Left renal cortex interstitium (tissue), 4 donors: Measurements from ENCODE around the gene FMR1. TPM values are rescaled to one million over a fixed set of nuclear protein-coding genes. Genes with fewer than 3 reads are reported as not detected.

Experiments
- polyA plus RNA-seq, 4 donors: library from polyadenylated mRNA; unstranded; fragments of 120-200 nt; gene quantifications; one replicate each; pipeline ENCODE4 v1.2.1, GENCODE V29; 2013; ENCODE audit not compliant: insufficient read length in 4 of 4

The FMR1 gene
- polyA plus RNA-seq, 4 donors, result 58.0 to 112 (median 78.2) TPM

Other genes with a start within 250 kb of the FMR1 start
- under 1 TPM in 3 of 4 donors, not detected in 1; 0.13 to 0.25 (median 0.20) TPM for gene FMR1NB, start 69.4 kb downstream of the FMR1 start, polyA plus RNA-seq